NOMO-1 (cell line): ENCODE data around the gene SMYD3.

Experiments used
- DNase-seq, 2 experiments: peaks; one replicate each; lab custom pipeline; 2025; ENCODE audit not compliant: unreplicated experiment in 2 of 2; lab: John Stamatoyannopoulos, UW

The SMYD3 gene

DNA sequence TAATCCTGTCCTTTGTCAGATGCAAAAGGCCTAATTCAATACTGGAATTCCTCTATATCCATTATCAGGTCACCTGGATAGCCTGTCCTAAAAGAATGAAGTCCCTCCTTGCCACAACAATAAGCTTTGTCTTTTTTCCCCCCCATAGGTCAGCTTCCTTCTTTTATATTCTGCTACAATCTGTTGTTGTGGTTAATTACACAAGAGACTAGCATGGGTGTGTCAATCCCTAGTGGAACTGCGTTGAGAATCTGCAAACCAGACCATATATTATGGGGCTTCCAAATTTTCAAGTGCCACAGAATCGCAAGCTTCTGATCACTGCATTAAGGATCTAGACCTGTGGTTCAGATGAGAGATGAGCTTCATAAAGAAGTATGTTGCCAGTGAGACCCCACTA lies 349.6 kb downstream of the SMYD3 start:
- DNase-seq: peak; percentile 64 to 74

DNA sequence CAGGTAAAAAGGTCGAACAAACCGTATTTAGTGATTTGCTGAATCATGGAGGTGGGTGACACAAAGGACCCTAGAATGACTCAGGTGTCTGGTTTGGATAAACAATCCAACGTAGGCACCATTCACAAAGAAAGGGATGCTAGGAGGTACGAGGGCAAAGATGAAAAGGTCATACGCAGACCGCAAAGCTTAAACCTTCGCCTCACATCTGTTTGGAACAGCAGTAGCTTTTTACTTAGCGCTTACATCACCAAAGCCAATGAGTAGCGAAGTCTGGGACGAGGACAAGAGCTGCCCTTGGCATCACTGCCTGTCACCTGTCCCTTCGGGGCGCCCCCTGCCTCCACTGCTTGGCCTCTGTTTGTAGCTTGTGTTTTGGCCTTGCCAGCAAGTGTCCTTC lies 350.2 kb downstream of the SMYD3 start:
- DNase-seq: no peak

DNA sequence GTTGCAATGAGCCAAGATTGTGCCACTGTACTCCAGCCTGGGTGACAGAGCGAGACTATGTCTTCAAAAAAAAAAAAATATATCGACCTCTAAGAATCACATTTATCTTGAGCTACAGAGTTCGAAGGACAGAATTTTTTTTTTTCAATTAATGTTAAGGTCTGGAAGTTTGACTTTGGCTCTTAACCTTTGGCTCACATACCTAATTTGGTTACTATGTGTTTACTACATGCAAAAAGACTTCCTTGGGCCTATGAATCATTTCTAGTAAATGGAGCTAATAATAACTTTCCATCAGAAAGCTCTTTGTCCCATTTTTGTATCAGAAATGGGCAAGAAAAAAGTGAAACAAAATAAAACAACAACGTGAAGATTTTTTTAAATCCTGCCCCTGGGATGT lies 351.2 kb downstream of the SMYD3 start:
- no peak for DNase-seq

DNA sequence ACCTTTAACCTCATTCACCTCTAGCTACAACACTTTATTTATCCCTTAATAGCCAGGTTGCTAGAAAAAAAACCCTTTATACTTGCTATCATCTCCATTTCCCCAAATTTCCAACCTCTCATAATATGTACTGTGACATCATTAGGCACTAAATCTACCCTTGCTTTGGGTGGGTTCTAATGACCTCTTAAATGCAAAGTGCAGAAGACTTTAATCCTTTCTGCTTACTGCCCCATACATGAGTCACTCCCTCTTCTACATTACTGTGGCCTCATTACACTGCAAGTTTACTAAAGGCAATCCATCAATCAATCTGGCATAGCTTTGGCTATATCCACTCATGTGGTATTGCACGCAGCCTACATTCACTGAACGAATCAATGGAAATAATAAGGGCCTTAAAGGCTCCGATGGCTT lies 353.3 kb downstream of the SMYD3 start:
- DNase-seq: peak in 1 of 2 experiments; percentile 49

DNA sequence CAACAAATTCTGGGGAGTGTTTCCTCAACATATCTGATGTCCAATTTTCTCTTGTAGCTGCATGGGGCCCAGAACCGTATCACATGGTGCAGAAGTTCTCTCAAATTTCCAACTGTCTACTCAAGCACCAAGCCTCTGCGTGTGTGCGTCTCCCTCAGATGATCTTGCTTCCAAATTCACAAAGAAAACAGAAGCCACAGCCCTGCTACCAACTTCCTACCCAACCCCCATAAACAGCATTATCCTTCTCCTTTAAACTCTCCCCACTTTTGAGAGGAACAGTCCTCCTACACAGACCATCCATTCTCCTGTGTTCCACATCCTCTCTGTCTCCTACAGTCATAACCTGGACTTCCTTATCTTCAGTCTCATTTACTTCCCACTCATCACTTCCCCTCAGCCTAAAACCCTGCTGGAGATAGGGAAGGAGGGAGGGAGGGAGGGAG lies 354.1 kb downstream of the SMYD3 start:
- DNase-seq: peak in 1 of 2 experiments; percentile 22

DNA sequence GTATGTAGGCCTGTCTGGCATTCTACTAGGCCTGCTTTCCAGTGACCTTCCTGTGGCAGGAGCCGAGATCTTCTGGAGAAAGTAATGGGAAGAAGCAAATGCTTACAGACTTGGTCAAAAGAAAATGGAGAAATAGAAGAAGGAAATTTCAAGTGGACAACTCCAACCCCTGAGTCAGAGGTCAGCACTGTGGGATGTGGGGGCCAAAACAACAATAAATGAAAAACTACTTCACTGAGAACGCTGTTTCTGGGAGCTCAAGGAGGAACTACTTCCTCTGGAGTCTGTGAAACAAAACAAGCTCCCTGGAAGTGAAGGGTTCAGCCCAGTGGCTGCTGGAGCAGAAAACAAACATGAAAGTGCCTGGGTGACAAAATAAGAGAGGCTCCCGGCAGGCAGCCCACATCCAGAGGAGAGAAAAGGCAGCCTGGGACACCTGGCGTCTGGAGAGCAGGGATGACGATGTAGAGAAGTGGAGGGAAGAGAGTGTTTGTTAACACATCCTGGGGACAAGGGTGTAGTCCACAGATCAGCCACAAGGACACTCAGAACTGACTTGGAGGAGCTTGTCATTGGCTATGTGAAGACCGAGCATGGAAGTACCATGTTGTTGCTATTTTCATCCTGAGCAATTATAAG lies 355.2 kb downstream of the SMYD3 start:
- DNase-seq: no peak

DNA sequence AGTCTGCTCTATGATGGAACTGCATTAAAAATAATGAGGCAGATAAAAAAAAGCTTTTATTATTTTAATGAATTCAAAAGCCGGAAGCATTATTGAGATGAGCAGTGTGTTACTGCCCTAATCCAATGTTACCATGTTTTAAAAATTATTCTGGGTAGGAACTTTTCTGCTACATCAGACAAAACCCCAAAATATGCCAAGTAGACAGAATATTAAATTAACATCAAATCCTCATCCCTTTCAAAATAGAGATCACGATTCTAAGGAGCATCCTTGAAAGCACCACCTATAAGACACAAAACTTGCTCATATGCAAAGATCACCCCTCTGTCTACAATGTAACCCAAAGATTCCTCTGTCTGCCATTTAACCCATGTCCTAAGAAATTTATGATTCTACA lies 357.5 kb downstream of the SMYD3 start:
- no peak for DNase-seq

DNA sequence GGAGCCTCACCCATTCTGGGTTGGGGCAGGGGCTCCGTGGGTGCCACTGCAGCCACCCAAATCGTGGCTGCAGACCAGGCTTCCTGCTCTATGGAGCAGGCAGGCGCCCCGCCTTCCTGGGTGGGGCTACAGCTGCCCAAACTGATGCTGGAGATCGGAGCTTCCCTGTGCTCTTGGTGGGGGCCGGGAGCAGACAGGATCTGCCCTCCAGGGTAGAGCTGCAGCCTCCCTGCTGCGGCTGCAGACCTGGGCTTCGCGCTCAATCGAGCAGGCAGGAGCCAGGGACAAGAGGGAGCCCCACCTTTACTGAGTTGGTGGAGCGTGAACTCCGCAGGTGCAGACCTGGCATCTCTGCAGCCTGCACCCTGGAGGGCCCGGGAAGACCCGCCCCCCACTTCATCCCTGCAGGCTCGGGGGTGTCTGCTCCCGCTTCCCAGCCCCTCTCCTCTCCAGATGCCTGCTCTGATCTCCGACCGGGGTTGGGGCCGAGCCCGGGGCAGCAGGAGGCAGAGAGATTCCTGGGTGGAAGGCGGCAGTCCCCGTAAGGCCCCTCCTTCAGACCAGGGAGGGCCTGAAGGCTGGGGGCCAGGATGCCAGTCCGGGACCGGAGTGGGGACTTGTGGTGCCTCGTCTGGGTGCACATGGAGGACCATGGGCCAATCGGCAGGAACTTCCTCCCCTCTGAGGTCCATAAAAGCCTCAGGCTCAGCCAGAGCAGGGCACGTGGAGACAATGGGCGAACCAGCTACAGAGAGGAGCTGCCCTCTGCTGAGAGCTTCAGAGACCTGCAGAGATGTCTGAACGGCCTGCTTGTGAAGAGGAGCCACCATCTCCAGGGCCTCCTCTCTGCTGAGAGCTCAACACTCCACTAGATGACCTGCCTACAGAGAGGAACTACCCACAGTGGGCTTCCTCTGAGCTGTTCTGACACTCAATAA lies 359.3 kb downstream of the SMYD3 start:
- DNase-seq: no peak

DNA sequence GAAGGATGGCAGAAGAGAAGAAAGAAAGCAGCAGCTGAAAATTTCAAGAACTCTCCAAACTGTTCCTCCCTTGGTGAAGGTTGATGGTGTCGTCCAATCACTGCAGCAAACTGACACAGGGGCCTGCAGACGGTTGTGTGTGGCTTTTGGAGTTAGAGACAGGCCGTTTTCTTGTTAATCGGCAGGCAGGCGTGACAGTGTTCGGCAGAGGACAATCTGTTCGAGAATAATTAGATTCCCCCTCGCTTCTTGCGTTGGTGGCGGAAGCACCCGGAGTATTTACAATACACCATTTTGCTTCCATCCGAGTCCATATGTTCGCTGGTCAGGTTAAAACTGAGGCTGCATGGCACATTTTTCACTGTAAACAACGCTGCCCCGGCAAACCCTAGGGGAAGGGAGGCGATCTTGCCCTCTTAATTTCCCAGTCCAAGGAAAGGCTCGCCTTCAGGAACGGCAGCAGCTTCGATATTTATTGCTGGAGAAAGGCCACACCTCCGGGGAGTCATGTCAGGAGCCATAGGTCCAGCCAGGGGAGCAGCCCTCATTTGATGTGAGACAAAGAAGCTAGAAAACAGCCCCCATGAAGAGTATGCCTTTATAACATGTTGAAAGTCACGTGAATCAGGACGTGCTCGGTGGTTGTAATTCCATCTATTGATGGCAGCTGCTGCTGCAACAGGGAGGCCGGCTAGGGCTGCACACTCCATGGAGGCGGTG lies 360.1 kb downstream of the SMYD3 start:
- DNase-seq: no peak

DNA sequence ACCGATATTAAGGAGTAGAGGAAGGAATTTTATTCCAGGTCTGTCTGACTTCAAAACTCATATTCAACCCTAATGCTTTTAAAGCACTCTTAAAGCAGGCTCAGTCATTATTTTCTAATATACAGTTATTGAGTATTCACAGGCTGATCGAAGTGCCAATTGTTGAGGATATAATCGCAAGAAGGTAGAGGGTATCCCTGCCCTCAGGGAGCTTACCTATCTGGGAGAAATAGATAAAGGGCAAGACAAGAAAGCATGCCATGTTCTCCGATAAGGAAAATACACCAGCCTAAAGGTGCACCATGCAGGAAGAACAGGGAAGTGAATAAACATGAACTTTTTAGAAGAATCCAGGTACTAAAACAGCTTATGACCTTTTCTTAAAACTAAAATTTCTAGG lies 361.2 kb downstream of the SMYD3 start:
- DNase-seq: no peak

DNA sequence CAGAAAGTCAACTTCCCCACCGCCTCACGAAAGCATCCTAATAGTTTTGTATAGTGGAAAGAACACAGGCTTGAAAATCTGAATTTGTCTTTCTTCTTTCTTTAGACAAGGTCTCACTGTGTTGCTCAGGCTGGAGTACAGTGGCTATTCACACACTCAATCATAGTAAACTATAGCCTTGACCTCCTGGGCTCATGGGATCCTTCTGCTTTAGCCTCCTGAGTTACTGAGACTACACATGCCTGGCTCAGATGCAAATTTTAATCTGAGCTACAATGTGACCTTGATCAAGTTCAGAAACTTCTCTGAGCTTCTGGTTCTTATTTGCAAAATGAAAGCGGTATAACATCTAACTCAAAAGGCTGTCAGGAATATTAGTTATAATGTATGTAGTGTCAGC lies 362.1 kb downstream of the SMYD3 start:
- no peak for DNase-seq

DNA sequence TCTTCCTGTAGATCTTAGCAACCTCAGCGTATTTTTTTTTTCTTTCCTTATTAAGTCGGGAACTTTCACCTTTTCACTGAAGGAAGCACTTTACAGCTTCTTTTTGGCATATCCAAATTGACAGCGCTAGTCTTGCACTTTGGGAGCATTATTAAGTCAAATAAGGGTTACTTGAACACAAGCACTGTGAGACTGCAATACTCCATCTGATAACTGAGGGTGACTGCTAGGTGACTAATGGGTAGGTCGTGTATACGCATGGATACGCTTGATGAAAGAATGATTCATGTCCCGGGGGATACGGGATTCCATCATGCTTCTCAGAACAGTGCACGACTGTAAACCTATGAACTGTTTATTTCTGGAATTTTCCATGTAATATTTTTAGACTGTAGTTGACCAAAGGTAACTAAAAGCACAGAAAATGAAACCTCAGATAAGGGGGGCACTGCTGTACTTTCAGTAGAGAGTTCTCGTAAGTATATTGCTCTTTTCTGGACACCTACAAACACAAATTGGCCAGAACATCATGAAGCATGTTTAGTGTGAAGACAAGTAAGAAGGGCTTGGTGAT lies 364.7 kb downstream of the SMYD3 start:
- no peak for DNase-seq

DNA sequence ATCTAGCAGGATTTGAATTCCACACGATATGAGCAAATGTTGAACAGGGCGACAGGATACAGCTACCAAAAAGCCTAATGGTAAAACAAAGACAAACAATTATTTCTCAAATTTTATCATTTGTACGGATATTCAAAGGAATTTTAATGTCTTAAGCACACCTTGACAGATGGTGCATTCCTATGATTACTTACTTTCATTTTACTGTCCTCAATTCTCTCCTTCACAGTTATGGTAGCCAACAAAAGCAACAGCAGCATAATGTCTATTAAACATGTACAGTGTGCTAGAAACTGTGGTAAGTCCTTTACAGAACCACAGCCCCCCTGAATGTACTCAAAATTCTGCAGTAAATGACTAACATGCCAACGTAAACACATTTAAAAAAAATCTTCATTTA lies 365.8 kb downstream of the SMYD3 start:
- no peak for DNase-seq

DNA sequence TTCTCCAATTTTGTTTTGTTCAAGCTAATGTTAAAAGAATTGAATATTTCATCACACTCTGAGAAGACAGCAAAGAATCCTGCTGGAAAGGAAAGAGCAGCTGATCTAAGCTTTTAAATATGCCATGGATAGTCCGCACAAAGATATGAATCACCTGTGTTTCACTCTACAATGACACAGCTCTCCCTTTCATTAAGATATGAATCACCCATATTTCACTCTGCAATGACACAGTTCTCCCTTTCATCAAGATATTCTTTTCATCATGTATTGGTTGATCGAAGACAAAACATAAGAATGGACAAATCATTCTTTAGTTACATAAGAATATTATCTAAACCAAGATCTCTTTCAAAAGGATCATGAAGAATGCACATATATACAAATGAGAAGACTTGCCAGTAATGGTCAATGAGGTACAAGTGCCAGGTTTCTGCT lies 367.3 kb downstream of the SMYD3 start:
- no peak for DNase-seq

DNA sequence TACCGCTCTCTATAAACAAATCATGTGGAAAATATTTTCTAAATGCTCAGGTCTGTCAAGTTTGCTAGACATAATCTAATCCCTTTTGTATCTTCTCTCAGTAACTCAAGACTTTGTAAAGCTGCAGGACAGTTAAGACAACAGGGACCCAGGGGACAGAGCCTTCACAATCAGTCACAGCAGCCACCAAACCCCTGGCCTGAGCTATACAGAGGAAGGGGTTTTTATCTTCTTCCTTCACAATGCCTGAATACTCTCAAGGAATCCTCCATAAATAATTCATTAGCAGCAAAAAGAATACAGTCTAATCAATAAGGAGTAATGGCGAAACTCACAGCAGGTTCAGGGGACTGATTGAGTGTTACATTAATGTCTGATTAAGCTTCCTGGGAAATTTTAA lies 368.3 kb downstream of the SMYD3 start:
- no peak for DNase-seq

DNA sequence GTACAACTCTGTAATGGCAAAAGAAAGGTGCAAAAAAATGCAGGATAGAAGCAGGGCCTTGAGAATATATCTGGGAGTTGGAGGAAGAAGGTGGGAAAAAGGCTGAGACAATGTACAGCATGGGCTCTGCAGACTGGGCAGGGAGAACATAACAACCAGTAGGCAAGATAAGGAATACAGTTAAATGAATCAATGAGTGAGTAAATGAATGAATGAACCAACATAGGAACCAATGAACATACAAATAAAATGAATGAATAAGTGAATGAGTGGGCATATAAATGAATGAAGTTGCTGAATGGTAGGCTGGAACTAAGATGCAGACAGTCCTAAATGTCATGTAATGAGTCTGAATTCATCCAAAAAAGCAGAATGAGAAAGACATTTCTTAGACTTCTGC lies 370.6 kb downstream of the SMYD3 start:
- DNase-seq: no peak

DNA sequence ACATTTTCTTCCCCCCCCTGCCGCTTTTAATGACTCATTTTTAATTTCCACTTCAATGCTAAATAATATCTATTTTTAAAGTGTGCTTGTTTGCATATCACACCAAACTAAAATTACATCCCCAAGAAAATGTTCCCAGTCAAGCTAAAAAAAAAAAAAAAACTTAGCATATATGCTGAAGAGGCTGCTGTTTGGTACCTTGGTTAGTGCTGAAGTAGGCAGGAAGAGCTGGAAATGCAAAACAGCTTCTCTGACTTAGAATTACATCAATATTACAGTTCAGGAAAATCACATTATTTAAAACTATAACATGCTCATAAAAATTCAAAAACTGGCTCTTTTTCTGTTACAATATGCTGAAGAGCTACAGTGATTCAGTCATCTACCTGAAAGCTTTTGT lies 372.3 kb downstream of the SMYD3 start:
- DNase-seq: no peak

DNA sequence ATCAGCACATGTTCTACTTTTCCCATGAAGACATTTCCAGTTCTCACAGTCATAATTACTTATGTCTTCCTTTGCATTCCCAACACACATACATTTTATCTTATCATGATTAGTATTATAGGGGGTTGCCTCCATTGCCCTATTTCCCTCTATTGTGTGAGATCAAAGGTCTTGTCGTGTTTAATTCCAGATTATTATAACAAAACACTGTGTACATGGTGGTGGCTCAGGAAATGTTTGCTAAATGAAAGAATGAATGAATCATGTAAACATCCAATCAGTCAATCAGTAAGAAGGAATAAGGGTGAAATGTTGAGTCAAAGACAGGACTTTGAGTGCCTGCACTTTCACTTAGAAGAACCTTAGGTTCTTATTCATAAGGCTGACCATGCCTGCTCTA lies 376.0 kb downstream of the SMYD3 start:
- DNase-seq: no peak

DNA sequence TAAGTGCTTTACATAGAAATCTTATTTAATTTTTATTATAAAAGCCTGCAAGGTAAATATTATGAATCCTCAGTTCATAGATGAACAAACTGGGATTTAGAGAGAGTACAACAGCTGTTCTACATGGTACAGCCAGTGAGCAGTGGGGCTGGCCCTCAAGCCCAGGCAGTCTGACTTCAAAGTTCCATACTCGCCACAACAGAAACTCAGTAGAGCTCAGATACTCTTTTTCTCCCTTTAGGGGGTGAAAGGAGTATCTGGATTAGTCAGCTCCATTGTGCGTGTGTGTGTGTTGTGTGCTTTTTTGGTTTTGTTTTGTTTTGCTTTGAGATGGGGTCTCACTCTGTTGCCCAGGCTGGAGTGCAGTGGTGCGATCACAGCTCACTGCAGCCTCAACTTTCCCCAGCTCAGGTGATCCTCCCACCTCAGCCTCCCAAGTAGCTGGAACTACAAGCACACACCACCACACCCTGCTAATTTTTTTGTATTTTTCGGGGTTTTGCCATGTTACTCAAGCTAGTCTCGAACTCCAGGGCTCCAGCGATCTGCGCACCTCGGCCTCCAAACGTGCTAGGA lies 378.5 kb downstream of the SMYD3 start:
- DNase-seq: no peak

DNA sequence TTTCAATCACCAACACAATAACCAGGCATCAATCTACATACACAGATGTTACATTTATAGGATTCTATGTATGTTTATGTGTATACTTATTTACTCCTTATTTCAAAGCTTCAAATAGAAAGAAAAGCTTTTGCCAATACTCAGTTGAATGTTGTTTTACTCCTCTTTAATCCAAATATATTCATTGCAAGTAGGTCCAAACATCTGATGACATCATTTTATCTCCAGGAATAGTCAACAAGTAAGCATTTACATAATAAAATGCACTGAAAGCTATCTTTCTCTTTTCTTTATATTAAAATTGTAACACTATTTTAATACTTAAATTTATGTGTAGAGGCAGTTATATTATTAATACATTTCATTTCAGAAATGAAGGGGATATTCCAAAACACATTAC lies 380.5 kb downstream of the SMYD3 start:
- no peak for DNase-seq

DNA sequence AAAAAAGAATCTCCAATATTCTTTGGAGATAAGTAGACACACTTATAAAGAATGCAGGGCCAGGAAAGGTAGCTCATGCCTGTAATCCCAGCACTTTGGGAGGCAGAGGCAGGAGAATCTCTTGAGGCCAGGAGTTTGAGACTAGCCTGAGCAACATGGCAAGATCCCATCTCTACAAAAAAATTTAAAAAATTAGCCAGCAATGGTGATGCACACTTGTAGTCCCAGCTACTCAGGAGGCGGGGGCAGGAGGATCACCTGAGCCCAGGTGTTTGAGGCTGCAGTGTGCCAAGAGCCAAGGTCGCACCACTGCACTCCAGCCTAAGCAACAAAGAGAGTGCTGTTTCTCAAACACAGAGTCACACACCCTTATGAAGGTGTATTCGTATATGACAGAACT lies 385.0 kb downstream of the SMYD3 start:
- no peak for DNase-seq
